Stimulated activated CD4-positive, alpha-beta T cell treated with anti-CD3 and anti-CD28 coated beads, Interleukin-2, amount 100 ng/mL, for 48 hours (primary cell): ENCODE data around the gene HES5.
A peak's percentile ranks its signal among the peaks of the same experiment; 100 is the strongest.

Source experiments
- DNase-seq, 2 donors: peaks; one replicate each; pipeline ENCODE4 v3.0.0-alpha.2; 2020

Gene HES5

GRCh38 chr1:2530513-2531361, 674 bp upstream of the HES5 start:
- no peak for DNase-seq

DNA sequence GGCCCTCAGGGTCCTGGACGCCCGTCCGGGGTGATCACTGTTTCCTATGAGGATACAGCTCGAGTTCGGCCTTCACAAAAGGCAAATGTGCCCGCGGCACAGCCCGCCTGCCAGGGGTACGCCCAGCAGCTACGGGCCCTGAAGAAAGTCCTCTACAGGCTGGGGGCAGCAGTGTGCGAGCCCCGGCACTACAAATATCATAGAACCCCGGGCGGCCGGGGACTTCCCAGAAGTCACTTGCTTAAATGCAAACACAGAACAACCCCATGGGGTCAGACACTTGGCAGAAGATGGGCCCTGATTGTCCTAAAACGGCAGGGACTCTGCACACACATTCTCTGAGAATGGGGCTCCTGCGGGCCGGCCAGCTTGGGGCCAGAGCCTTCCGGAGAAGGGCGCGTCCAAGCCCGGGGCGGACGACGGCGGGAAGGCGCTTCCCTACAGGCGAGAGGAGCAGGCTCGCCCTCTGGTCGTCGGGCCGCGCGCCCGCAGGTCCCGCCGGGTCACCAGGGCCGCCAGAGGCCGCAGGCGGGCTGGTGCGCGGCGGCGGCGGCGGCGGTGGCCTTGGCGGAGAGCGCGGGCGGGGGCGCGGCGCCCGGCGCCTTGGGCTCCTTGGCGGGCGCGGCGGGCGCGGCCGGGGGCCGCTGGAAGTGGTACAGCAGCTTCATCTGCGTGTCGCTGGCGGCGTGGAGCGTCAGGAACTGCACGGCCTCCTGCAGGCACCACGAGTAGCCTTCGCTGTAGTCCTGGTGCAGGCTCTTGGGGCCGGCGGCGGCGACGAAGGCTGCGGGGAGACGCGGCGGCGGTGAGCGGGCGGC, 888 bp downstream of the HES5 start:
- no peak for DNase-seq

DNA sequence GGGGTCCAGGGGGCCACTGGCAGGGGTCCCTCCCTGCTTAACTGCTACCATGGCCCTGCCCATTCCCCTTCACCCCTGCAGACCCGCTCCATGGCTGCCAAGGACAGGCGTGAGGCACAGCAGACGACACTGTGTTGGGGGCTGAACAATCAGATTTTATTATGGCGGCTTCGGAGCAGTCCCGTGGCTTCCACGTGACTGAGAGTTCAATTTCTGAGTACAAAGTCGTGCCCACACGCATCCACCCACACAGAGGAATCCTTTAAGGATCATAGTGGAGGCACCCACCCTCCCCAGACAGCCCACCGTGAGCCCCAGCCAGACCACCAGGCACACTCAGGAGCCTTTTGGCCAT, 1.5 kb downstream of the HES5 start:
- no peak for DNase-seq

DNA sequence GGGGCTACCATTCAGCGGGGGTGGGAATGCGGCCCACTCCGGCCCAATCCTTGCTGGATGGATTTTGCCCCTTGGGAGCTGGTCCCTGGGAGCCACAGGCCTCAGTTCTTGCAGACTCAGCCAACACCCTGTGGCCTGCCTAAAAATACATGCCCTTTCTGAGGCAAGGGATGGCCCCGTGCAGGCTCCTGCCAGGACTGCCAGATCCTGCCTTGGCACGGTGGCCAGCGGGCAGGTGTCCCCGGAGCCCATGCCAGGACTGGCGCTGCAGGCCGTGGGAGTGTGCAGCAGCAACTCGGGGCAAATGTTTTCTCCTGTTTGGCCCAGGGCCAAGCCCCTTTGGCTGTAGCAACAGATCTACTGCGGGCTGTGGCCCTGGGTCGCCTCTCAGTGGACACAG, 2.0 kb downstream of the HES5 start:
- no peak for DNase-seq

DNA sequence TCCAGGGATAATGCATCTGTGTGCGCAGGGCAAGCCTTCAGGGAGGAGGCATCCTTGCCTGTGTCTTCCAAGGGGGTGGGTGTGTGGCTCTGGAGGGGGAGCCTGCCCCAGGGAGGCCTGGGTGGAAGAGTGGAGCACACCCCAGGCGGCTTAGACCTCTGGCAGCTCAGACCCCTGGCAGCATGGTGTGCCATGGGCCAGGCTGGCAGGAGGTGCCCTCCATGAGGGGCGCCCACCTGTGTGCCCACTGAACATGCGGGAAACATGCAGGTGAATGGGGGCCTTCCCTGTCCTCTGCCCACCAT, 2.6 kb downstream of the HES5 start:
- no peak for DNase-seq

DNA sequence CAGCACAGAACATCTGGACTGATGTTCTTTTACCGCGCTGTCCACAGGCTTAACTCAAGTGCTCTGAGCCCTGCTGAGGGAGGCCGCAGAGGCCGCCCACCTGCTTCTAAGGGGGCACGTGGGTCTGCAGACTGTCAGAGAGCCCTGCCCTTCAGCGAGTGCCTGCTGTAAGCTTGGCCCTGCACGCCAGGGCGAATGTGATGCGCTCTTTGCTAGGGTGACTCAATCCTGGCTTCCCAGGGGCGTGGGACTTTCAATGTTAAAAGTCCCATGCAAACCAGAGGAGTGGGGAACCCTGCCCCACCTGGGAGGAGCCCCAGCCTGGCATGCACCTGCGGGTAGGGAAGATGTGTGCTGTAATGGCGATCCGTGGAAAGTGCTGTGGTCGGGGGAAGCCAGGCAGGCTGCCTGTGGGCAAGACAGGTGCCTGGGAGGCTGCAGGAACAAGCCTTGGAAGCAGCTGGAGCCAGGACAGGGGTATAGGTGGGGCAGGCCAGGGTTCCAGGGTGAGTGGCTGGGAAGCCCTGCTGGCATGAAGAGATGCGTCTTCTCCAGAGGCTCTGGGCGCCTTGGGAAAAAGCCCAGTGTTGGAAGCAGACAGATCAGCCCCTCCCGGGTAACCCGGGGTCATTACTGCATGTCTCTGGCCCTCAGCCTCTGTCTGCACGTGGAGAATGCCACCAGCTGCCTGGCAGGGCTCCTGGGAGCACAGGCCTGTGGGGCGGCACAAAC, 3.1 kb downstream of the HES5 start:
- peak; percentile 52 to 61 for DNase-seq

DNA sequence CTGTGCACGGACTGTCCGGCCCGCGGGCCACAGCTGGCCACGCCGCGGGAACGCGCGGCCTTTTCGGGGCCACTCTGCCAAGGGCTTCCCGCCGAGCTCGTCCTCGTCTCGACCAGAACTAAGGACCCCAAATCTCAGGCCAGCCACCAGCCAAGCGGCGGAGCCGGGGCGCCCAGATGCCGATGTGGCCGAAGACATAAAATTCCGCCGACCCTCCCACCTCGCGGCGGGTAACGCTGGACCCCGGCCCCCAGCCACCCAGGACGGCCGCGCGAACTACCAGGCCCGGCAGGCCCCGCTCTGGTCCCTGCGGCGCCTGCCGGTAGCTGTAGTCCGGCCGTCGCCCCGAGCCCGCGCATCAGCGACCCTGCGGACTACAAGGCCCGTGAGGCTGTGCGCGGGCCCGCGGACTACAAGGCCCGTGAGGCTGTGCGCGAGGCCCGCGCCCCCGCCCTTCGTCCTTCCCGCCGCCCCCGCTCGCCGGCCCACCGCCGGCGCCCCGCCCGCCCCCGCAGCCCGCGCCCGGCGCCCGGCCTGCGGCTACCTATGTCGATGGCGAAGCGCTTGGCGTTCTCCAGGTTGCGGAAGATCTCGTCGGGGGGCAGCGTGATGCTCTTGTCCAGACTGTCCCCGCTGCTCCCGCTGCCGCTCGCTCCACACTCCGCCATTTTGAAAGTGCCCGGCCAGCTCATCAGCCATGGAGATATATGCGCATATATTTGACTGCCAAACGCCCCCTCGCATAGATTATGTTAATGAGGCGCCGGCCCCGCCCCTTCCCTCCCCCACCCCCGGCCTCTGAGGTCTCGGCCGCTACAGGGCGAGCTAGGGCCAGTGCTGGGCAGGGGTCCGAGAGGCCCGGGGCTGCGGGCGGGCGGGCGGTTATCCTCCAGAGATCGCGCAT, 3.9 kb downstream of the HES5 start, which contains the start of gene PANK4:
PANK4 (minus strand) TSS at position 677 of the 904 bp plus-strand sequence; CDS start at position 668, 9 bp downstream.
- DNase-seq = peak; percentile 79 to 85

DNA sequence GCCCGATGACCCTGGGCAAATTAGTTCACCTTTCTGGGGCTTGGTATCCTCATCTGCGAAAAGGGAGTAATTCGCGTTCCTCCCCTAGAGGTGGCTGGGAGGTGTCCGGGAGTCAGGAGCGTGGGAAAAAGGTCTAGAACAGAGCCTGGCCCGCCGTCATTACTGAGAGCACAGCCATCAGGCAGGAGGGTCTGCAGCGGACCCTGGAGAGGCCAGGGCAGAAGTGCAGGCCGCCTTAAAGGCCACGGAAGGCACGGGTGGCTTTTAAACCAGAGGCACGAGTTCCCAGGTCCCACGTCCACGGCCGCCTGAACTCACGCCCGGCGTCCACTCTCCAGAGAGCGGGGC, 4.5 kb downstream of the HES5 start:
- DNase-seq = no peak

DNA sequence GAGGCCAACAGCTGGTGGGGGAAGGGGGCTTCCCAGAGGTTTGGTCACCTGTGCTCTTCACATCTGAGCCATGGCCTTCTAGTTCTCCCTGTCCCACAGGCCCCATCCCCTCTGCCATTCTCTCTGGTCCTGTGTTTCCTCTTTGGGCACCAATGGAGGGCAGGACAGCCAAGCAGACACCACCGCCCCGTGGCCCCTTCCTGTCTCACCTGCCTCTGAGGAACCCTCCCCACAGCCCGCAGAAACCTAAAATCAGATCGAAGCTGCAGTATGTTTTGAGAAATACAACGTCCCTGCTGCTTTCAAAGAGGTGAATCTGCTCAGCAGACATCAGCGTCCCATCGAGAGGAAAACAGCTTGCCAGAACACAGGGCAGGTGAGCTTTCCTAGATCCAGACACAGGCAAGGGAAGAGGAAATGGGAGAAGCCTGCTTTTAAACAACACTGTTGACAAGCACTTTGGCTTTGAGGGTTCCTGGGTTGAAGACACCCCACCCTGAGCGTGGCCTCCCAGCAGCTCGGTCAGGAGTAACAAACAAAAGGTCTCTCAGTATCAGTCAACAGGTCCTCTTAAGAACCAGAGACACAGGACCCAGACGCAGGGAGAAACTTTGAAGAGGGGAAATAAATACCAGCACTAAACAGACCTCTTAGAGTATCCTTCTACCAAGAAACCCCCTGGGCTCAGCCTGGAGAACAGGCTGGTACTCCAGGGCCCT, 6.0 kb downstream of the HES5 start:
- DNase-seq = no peak

GRCh38 chr1:2523191-2523890, 6.7 kb downstream of the HES5 start:
- DNase-seq = no peak

DNA sequence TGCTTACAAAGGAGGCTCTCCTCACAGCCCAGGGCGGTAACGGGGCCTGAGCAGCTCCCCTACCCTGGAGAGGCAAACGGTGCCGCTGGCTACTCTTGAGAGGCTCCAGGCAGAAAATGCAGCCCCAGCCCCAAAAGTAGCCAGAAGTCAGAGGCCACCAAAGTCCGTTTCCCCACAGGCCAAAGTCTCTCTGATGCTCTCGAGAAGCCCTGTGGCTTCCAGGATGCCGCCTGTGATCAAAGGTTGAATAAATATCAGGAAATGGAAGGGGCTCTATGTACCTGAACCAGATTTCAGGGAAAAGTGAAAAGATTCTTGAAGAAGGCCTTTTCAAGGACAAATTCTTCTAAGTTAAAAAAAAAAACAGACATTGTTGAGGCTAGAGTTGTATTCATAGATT, 7.8 kb downstream of the HES5 start:
- DNase-seq = no peak

DNA sequence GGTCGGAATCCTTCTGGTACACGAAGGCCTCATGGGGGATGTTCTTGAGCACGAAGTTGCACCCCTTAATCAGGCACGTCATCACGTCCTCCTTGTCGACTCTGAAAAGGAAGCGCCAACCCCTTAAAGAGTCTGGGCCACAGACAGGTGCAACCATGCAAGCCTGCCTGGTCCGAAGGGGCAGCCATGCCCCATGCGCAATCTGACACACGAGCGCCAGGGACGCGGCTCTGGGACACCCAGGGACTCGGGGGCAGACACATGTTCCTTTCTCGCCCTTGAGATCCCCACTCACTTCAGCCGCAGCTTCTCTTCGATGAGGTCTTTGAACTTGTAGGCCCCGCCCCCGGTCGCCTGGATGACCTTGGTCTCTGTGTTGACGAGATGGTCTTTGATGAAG, 9.3 kb downstream of the HES5 start:
- no peak for DNase-seq

- DNase-seq = no peak
These were observed 9.9 kb downstream of the HES5 start for GRCh38 chr1:2520206-2520605.

DNA sequence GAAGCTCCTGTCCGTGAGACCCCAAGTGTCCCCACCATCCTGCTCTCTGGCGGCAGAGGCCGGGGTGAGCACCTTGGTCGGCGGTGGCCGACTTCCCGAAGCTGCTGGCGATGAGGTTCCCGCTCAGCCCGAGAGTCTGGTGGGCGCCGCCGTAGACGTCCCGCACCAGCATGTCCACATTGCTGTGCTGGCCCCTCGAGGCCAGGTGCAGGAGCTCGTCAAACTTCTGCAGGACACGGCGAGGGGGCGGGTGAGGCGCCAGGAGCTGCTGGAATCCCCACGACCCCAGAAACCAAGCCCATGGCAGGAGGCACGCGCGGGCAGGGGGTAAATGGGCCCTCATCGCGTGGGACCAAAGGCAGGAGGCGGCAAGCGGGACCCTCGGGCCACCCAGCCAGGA, 10.3 kb downstream of the HES5 start:
- no peak for DNase-seq

- no peak for DNase-seq
These were observed 10.9 kb downstream of the HES5 start for GRCh38 chr1:2519029-2519685.

DNA sequence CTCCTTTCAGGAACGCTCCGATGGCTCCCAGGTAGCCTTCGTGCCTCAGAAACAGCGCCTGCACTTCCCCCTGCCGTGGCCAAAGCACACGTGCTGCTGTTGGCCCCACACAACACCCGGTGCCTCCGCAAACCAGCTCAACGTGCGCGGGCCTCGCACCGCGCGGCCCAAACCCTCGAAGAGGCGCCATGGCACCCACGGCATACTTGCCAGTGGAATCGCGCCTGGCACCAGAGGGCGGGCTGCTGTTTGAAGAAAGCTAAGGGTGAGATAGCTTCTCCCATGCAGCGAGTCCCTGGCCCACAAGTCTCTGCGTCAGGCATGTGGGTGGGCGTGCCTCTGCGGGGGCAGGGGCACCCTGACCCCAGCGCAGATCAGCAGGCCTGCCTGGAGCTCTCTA, 11.5 kb downstream of the HES5 start:
- no peak for DNase-seq

GRCh38 chr1:2517966-2518365, 12.1 kb downstream of the HES5 start:
- DNase-seq = no peak

DNA sequence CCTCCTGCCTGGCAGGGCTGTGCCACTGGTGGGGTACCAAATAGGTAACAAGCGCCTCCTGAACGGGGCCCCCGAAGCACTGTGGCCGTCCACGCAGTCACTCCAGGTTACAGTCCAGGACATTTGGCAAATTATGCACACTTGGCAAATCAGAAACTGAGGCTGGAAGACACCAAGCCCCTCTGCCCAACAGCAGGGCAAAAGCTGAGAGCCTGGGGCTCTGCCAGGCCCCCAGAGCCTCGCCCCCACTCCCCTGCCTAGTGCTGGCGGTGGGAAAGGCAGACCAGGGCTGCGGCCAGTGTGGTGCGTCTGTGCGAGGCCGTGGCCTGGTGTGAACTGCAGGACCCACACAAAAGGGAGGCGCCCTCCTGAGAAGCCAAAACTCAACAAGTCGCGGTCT, 13.1 kb downstream of the HES5 start:
- no peak for DNase-seq

DNA sequence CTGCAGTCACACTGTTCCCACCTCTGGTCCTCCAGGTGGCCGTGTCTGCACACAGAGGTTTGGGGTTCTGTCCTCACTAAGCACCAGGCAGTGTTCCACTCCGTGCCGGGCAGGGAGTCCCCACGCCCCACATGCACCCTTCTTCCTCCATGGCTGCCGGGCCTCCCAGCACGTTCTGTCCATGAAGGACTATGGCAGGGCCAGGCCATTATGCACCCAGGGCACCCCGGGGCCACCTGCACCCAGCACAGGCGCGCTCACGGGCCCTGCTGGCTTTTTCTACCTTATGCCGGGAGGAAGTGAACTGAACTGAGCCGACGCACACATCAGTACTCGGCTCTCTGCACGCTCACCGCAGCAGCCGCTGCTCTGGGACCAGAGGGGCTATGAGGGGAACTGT, 13.9 kb downstream of the HES5 start:
- DNase-seq = no peak

- no peak for DNase-seq
These were observed 14.3 kb downstream of the HES5 start for GRCh38 chr1:2515763-2516080.
